ENCODE measurements around the gene LRRC14B.

DNA sequence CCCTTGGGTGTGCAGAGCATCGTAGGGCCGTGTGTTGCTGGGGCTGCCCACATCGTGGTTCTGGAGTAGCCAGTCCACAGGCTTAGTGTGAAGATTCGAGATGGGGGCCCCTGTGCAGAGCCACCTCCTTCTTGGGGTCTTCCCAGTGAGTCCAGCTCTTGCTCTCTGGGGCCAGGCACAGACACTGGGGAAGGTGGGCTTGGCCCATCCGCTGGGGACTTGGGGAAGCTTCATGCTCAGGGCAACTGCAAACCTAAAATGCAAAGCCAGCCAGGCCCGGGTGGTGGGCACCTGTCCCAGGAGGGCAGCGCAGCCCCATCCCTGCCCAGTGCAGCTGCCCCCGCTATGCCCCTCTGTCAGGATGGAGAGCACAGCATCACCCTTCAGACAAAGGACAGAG lies 46.4 kb upstream of the LRRC14B start:
- TF ChIP-seq CTCF (conservative IDR thresholded peaks at IDR 0.05; ENCODE audit: low read depth, low read length) (no peak), EZH2 (IDR thresholded peaks at IDR 0.05; ENCODE audit: borderline replicate concordance, low read depth, low read length, poor library complexity, severe bottlenecking) (no peak)

Data from A673 (cell line).